C4-2B (cell line): Measurements from ENCODE around the gene KCNK13.

Experiments
- ZFX ChIP-seq: fragments of 450-650 bp; IDR thresholded peaks from 2 replicates; pipeline ENCODE4 v1.6.1; 2017
- TF ChIP-seq, protein P1 (sequence below): fragments of 450-650 bp; conservative IDR thresholded peaks from 2 replicates; pipeline ENCODE4 v1.5.1; 2017; ENCODE audit warnings: mild to moderate bottlenecking

DNA sequence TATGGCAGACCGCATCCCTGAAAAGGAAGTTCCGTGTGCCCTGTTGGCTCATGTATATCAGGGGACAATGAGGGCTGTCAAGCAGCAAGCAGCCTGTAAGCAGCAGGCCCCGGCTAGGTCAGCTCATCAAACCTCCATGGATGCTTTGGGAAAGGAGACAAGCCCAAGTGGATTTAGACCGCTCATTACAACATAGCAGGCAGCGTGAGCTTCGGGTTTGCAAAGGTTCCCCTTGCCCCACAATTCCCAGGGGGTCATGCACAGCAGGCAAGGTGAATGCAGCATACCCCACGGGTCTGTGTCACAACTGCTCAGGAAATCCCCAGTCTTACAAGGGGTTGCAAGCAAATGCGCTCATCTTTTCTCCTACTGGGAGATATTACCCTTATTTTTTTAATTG, 54.6 kb downstream of the KCNK13 start:
- TF ChIP-seq, protein P1, sequence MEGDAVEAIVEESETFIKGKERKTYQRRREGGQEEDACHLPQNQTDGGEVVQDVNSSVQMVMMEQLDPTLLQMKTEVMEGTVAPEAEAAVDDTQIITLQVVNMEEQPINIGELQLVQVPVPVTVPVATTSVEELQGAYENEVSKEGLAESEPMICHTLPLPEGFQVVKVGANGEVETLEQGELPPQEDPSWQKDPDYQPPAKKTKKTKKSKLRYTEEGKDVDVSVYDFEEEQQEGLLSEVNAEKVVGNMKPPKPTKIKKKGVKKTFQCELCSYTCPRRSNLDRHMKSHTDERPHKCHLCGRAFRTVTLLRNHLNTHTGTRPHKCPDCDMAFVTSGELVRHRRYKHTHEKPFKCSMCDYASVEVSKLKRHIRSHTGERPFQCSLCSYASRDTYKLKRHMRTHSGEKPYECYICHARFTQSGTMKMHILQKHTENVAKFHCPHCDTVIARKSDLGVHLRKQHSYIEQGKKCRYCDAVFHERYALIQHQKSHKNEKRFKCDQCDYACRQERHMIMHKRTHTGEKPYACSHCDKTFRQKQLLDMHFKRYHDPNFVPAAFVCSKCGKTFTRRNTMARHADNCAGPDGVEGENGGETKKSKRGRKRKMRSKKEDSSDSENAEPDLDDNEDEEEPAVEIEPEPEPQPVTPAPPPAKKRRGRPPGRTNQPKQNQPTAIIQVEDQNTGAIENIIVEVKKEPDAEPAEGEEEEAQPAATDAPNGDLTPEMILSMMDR: no peak
- TF ChIP-seq ZFX: no peak
